A549 (cell line): ENCODE data around the gene TGFBR3.

Experiments
- CBX2 ChIP-seq: fragments of 200-600 bp; sonication (generic); IDR thresholded peaks from 2 replicates; pipeline ENCODE4 v1.6.1; 2016; ENCODE audit warnings: low read depth, mild to moderate bottlenecking, borderline replicate concordance
- CBX8 ChIP-seq: fragments of 200-600 bp; sonication (generic); IDR thresholded peaks from 2 replicates; pipeline ENCODE4 v1.6.1; 2016
- EP300 ChIP-seq, 2 experiments: fragments of >200 bp; sonication (Bioruptor Twin); formaldehyde crosslinking; IDR thresholded peaks; 2 replicates in 1 of 2; 3 replicates in 1 of 2; pipeline ENCODE4 v1.6.1; 2016 to 2017
- ESRRA ChIP-seq: fragments of 150-350 bp; IDR thresholded peaks from 2 replicates; pipeline ENCODE4 v1.6.1; 2014; ENCODE audit warnings: mild to moderate bottlenecking, low read length, borderline replicate concordance
- JUNB ChIP-seq: fragments of >200 bp; sonication (Bioruptor Twin); formaldehyde crosslinking; IDR thresholded peaks from 2 replicates; pipeline ENCODE4 v1.6.1; 2016
- MAZ ChIP-seq: fragments of 150-350 bp; IDR thresholded peaks from 2 replicates; pipeline ENCODE4 v1.6.1; 2014; ENCODE audit warnings: antibody characterized with exemption, low read depth, low read length, borderline replicate concordance
- POLR2A ChIP-seq: IDR thresholded peaks from 2 replicates; pipeline ENCODE4 v1.6.1; 2012; ENCODE audit warnings: mild to moderate bottlenecking, low read length
- POLR2AphosphoS2 ChIP-seq: conservative IDR thresholded peaks from 2 replicates; pipeline ENCODE4 v1.6.1; 2012; ENCODE audit warnings: low read length, improper control_type of control experiment, inconsistent platforms
- RCOR1 ChIP-seq: fragments of 150-350 bp; IDR thresholded peaks from 2 replicates; pipeline ENCODE4 v1.6.1; 2014; ENCODE audit warnings: antibody characterized with exemption, low read length, low read depth
- RFX5 ChIP-seq: fragments of 450-650 bp; IDR thresholded peaks from 2 replicates; pipeline ENCODE4 v1.7.1; 2014; ENCODE audit warnings: antibody characterized with exemption, mild to moderate bottlenecking, moderate library complexity
- TF ChIP-seq, protein P1 (sequence below): fragments of >200 bp; sonication (Bioruptor Twin); formaldehyde crosslinking; IDR thresholded peaks from 3 replicates; pipeline ENCODE4 v1.5.1; 2016
- TF ChIP-seq, protein P2 (sequence below): fragments of 250-450 bp; sonication (Bioruptor Pico); IDR thresholded peaks from 2 replicates; pipeline ENCODE4 v1.5.0; 2021; ENCODE audit warnings: mild to moderate bottlenecking, moderate library complexity, borderline replicate concordance
- TF ChIP-seq, protein P3 (sequence below): fragments of >200 bp; sonication (Bioruptor Twin); formaldehyde crosslinking; IDR thresholded peaks from 3 replicates; pipeline ENCODE4 v1.6.1; 2016
- TF ChIP-seq, protein P4 (sequence below): IDR thresholded peaks from 2 replicates; pipeline ENCODE4 v1.6.1; 2012

DNA sequence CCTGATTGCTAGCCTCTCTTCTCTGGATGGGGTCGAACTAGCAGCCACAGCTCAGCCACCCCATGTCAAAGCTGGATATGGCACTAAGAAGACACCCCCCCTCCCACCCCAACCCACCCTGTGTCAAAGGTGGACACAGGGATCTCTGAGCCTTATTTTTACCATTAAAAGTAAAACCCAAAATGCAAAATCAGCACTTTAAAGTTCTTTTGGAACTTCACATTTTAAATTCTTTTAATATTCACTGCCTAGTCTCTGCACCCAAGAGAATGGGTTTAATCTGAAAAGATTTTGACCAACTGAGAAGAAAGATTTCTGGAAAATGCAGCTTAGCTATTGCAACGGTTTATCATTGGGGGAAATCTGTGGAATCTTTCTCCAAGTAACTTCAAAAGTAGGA lies 167.6 kb downstream of the TGFBR3 start:
- TF ChIP-seq, protein P1, sequence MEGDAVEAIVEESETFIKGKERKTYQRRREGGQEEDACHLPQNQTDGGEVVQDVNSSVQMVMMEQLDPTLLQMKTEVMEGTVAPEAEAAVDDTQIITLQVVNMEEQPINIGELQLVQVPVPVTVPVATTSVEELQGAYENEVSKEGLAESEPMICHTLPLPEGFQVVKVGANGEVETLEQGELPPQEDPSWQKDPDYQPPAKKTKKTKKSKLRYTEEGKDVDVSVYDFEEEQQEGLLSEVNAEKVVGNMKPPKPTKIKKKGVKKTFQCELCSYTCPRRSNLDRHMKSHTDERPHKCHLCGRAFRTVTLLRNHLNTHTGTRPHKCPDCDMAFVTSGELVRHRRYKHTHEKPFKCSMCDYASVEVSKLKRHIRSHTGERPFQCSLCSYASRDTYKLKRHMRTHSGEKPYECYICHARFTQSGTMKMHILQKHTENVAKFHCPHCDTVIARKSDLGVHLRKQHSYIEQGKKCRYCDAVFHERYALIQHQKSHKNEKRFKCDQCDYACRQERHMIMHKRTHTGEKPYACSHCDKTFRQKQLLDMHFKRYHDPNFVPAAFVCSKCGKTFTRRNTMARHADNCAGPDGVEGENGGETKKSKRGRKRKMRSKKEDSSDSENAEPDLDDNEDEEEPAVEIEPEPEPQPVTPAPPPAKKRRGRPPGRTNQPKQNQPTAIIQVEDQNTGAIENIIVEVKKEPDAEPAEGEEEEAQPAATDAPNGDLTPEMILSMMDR = no peak
- TF ChIP-seq POLR2A (no peak), CBX8 (no peak), RFX5 (no peak), ESRRA (no peak), MAZ (no peak), JUNB (no peak), EP300 (IDR thresholded peaks at IDR 0.05) (no peak), POLR2AphosphoS2 (no peak), CBX2 (no peak), RCOR1 (no peak)
- TF ChIP-seq, protein P2, sequence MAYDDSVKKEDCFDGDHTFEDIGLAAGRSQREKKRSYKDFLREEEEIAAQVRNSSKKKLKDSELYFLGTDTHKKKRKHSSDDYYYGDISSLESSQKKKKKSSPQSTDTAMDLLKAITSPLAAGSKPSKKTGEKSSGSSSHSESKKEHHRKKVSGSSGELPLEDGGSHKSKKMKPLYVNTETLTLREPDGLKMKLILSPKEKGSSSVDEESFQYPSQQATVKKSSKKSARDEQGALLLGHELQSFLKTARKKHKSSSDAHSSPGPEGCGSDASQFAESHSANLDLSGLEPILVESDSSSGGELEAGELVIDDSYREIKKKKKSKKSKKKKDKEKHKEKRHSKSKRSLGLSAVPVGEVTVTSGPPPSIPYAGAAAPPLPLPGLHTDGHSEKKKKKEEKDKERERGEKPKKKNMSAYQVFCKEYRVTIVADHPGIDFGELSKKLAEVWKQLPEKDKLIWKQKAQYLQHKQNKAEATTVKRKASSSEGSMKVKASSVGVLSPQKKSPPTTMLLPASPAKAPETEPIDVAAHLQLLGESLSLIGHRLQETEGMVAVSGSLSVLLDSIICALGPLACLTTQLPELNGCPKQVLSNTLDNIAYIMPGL = no peak
- TF ChIP-seq, protein P3, sequence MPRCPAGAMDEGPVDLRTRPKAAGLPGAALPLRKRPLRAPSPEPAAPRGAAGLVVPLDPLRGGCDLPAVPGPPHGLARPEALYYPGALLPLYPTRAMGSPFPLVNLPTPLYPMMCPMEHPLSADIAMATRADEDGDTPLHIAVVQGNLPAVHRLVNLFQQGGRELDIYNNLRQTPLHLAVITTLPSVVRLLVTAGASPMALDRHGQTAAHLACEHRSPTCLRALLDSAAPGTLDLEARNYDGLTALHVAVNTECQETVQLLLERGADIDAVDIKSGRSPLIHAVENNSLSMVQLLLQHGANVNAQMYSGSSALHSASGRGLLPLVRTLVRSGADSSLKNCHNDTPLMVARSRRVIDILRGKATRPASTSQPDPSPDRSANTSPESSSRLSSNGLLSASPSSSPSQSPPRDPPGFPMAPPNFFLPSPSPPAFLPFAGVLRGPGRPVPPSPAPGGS = no peak
- TF ChIP-seq, protein P4, sequence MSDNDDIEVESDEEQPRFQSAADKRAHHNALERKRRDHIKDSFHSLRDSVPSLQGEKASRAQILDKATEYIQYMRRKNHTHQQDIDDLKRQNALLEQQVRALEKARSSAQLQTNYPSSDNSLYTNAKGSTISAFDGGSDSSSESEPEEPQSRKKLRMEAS = no peak
